Measurements from ENCODE around the gene CYTH2. TPM values are rescaled to one million over a fixed set of nuclear protein-coding genes. Genes with fewer than 3 reads are reported as not detected.

Gene CYTH2
- total RNA-seq, 2 experiments from 2014 or later, result 44.0 to 53.2 TPM

DNA sequence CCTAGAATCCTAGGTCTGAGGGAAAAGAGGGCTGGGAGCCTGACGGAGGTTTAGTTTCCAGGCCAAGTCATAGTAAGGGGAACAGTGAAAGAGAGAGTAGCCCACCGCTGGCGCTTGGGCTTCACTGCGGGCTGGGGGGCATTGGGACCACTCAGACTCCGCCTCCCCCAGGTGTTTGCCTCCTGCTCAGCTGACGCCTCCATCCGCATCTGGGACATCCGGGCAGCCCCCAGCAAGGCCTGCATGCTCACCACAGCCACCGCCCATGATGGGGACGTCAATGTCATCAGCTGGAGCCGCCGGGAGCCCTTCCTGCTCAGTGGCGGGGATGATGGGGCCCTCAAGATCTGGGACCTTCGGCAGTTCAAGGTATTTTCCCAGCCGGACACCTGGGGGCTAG lies 18.3 kb upstream of the CYTH2 start:
- Histone ChIP-seq H3K36me3 (ENCODE audit: insufficient read depth, low read length) (peaks cover 88% of the 10 kb centered on the region), H3K79me2 (ENCODE audit: insufficient read depth, low read depth, low read length) (peaks cover 29% of the 10 kb centered on the region), H3K4me1 (ENCODE audit: insufficient read depth, low read length, poor library complexity, severe bottlenecking) (peaks cover 14% of the 10 kb centered on the region), H3K4me2 (ENCODE audit: low read length) (no peak overlapping the region), H3K9me3 (ENCODE audit: low read length) (no peaks in the 10 kb centered on the region), H3K9me2 (ENCODE audit: insufficient read depth, low read length) (no peaks in the 10 kb centered on the region), H3K27ac (ENCODE audit: low read depth, low read length, poor library complexity, severe bottlenecking) (no peak overlapping the region), H4K20me1 (ENCODE audit: insufficient read depth, low read length) (no peaks in the 10 kb centered on the region), H2AFZ (ENCODE audit: low read length) (no peak overlapping the region), H3K4me3 (ENCODE audit: low read depth, low read length, poor library complexity, severe bottlenecking) (no peak overlapping the region)
- DNase-seq (ENCODE audit: low spot score), result no peak
- ChIA-PET POLR2A (no interaction called here), CTCF (ENCODE audit: unreplicated experiment) (no interaction called here)
- TF ChIP-seq, protein P1, sequence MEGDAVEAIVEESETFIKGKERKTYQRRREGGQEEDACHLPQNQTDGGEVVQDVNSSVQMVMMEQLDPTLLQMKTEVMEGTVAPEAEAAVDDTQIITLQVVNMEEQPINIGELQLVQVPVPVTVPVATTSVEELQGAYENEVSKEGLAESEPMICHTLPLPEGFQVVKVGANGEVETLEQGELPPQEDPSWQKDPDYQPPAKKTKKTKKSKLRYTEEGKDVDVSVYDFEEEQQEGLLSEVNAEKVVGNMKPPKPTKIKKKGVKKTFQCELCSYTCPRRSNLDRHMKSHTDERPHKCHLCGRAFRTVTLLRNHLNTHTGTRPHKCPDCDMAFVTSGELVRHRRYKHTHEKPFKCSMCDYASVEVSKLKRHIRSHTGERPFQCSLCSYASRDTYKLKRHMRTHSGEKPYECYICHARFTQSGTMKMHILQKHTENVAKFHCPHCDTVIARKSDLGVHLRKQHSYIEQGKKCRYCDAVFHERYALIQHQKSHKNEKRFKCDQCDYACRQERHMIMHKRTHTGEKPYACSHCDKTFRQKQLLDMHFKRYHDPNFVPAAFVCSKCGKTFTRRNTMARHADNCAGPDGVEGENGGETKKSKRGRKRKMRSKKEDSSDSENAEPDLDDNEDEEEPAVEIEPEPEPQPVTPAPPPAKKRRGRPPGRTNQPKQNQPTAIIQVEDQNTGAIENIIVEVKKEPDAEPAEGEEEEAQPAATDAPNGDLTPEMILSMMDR (conservative IDR thresholded peaks at IDR 0.05; ENCODE audit: low read length), result no peak
- TF ChIP-seq EZH2phosphoT487 (IDR thresholded peaks at IDR 0.05; ENCODE audit: borderline replicate concordance, low read depth, low read length), result no peak
- intact Hi-C loops (cut with micrococcal nuclease; ENCODE audit: unreplicated experiment), result no loop called here
- BruUV-seq (replicated peaks), result no TSS peak

DNA sequence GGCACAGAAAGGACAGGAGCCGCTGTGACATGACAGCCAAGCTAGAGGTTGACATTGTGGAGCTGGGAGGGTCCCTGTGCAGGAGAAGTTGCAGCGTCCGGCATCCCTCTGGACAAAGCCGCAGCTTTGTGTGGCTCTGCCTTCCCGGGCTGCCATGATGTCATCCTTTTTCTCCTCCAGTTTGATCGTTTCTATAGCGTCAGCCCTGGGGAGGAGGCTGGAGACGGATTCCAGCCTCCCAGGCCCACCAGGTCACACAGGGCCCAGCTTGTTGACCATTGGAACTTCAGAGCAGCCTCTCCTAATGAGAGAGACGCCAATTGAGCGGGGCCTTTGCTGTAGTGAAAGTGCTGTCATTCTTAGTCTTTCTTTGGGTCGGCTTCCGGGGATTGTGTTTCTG lies 17.5 kb upstream of the CYTH2 start:
- Histone ChIP-seq H3K36me3 (ENCODE audit: insufficient read depth, low read length) (peaks cover 96% of the 10 kb centered on the region), H3K27ac (ENCODE audit: low read depth, low read length, poor library complexity, severe bottlenecking) (no peak overlapping the region), H3K4me2 (ENCODE audit: low read length) (no peak overlapping the region), H3K4me1 (ENCODE audit: insufficient read depth, low read length, poor library complexity, severe bottlenecking) (peaks cover 12% of the 10 kb centered on the region), H3K4me3 (ENCODE audit: low read depth, low read length, poor library complexity, severe bottlenecking) (no peak overlapping the region), H2AFZ (ENCODE audit: low read length) (no peak overlapping the region), H3K9me3 (ENCODE audit: low read length) (no peaks in the 10 kb centered on the region), H3K79me2 (ENCODE audit: insufficient read depth, low read depth, low read length) (peaks cover 22% of the 10 kb centered on the region), H4K20me1 (ENCODE audit: insufficient read depth, low read length) (no peaks in the 10 kb centered on the region), H3K9me2 (ENCODE audit: insufficient read depth, low read length) (no peaks in the 10 kb centered on the region)
- TF ChIP-seq, protein P1 (conservative IDR thresholded peaks at IDR 0.05; ENCODE audit: low read length), result no peak
- no peak for TF ChIP-seq EZH2phosphoT487 (IDR thresholded peaks at IDR 0.05; ENCODE audit: borderline replicate concordance, low read depth, low read length)
- intact Hi-C loops (cut with micrococcal nuclease; ENCODE audit: unreplicated experiment), result no loop called here
- DNase-seq (ENCODE audit: low spot score), result no peak
- no TSS peak for BruUV-seq (replicated peaks)
- CTCF ChIA-PET (ENCODE audit: unreplicated experiment), result no interaction called here
- POLR2A ChIA-PET, result interaction anchor here (0.7 kb wide), 1 partner anchor 37 kb away, joined by 3 read pairs; no protein-coding TSS in a partner anchor

DNA sequence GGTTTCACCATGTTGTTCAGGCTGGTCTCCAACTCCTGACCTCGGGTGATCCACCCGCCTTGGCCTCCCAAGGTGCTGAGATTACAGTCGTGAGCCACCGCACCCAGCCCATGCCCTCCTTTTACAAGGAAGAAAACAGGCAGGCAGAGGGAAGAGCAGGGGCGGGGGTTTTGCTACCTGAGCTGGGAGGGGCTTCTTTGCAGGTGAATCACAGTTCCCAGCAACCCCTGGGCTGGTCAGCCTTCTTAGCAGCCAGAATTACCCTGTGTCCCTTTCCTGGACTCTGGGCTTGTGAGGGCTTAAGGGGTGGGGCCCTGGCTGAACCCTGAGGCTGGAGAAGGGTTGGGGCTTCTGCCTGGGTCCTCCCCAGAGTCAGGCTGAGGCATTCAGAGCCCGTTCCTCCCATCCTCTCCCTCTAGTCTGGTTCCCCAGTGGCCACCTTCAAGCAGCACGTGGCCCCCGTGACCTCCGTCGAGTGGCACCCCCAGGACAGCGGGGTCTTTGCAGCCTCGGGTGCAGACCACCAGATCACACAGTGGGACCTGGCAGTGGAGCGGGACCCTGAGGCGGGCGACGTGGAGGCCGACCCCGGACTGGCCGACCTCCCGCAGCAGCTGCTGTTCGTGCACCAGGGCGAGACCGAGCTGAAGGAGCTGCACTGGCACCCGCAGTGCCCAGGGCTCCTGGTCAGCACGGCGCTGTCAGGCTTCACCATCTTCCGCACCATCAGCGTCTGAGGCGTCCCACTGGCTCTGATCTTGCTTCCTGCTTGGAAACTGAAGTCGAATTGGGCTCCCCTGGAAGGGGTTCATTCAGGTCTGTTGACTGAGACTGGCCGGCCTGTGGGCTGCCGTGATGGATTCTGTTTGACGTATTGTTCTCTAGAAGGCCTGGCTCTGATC lies 16.6 kb upstream of the CYTH2 start:
- Histone ChIP-seq H4K20me1 (ENCODE audit: insufficient read depth, low read length) (no peaks in the 10 kb centered on the region), H2AFZ (ENCODE audit: low read length) (no peak overlapping the region), H3K4me1 (ENCODE audit: insufficient read depth, low read length, poor library complexity, severe bottlenecking) (peaks cover 4% of the 10 kb centered on the region), H3K4me2 (ENCODE audit: low read length) (no peak overlapping the region), H3K4me3 (ENCODE audit: low read depth, low read length, poor library complexity, severe bottlenecking) (no peak overlapping the region), H3K9me3 (ENCODE audit: low read length) (no peaks in the 10 kb centered on the region), H3K79me2 (ENCODE audit: insufficient read depth, low read depth, low read length) (peaks cover 14% of the 10 kb centered on the region; the same call in 1 of the 2 replicates), H3K36me3 (ENCODE audit: insufficient read depth, low read length) (peaks cover 99% of the 10 kb centered on the region), H3K9me2 (ENCODE audit: insufficient read depth, low read length) (no peaks in the 10 kb centered on the region), H3K27ac (ENCODE audit: low read depth, low read length, poor library complexity, severe bottlenecking) (no peak overlapping the region)
- CTCF ChIA-PET (ENCODE audit: unreplicated experiment), result no interaction called here
- BruUV-seq (replicated peaks), result no TSS peak
- POLR2A ChIA-PET, result interaction anchor here (0.6 kb wide), 1 partner anchor 147 kb away, joined by 4 read pairs; no protein-coding TSS in a partner anchor
- no peak for TF ChIP-seq EZH2phosphoT487 (IDR thresholded peaks at IDR 0.05; ENCODE audit: borderline replicate concordance, low read depth, low read length)
- TF ChIP-seq, protein P1 (conservative IDR thresholded peaks at IDR 0.05; ENCODE audit: low read length), result no peak
- intact Hi-C loops (cut with micrococcal nuclease; ENCODE audit: unreplicated experiment), result no loop called here
- DNase-seq (ENCODE audit: low spot score), result no peak
